Esophagus (tissue), 2 donors: Measurements from ENCODE around the gene PHF21A. TPM values are rescaled to one million over a fixed set of nuclear protein-coding genes. Genes with fewer than 3 reads are reported as not detected.
"Not testable (repeated sequence)": the region's sequence is repeated elsewhere in the genome, so short reads cannot be mapped to it uniquely, and the experiment has no call there.

Experiments used
- H3K27ac ChIP-seq, 2 donors: one replicate each; pipeline ENCODE4 v1.5.1; 2013; ENCODE audit warnings: low read depth in 2 of 2, mild to moderate bottlenecking in 2 of 2, inconsistent platforms in 1 of 2, low read length in 1 of 2, moderate library complexity in 1 of 2
- H3K27me3 ChIP-seq, 2 donors: one replicate each; pipeline ENCODE4 v1.6.1; 2013; ENCODE audit warnings: low read length in 2 of 2, control low read depth in 1 of 2, mild to moderate bottlenecking in 1 of 2; ENCODE audit not compliant: insufficient read depth in 2 of 2, control insufficient read depth in 1 of 2
- H3K36me3 ChIP-seq, 2 donors: one replicate each; pipeline ENCODE4 v1.6.1; 2013; ENCODE audit warnings: low read length in 1 of 2; ENCODE audit not compliant: control insufficient read depth in 2 of 2, insufficient read depth in 2 of 2
- H3K4me1 ChIP-seq, 2 donors: one replicate each; pipeline ENCODE4 v1.6.1; 2013; ENCODE audit warnings: low read length in 1 of 2; ENCODE audit not compliant: control insufficient read depth in 2 of 2, insufficient read depth in 2 of 2
- H3K4me3 ChIP-seq, 2 donors: one replicate each; pipeline ENCODE4 v1.5.1; 2013; ENCODE audit warnings: low read length in 2 of 2, mild to moderate bottlenecking in 2 of 2, low read depth in 1 of 2, moderate library complexity in 1 of 2
- H3K9me3 ChIP-seq, 2 donors: one replicate each; pipeline ENCODE4 v1.6.1; 2013; ENCODE audit warnings: mild to moderate bottlenecking in 2 of 2, low read depth in 1 of 2, low read length in 1 of 2, moderate library complexity in 1 of 2; ENCODE audit not compliant: control insufficient read depth in 2 of 2, insufficient read depth in 1 of 2
- WGBS, 2 donors: extraction: QIAGEN DNeasy Blood & Tissue Kit; methylation state at CpG; one replicate each; pipeline ENCODE4 v1.1.7; 2013; 5-methylcytosine and 5-hydroxymethylcytosine counted together
- polyA plus RNA-seq, 2 donors: library from polyadenylated mRNA; stranded (reverse); fragments of 200-250 nt; gene quantifications; one replicate each; pipeline ENCODE4 v1.2.3, GENCODE V29; 2013
- donor health status: healthy with polysubstance abuse.
- donor health status: Bipolar disorder and iron deficiency.

The PHF21A gene
- polyA plus RNA-seq, 2 donors, result 8.8 to 14.0 TPM

DNA sequence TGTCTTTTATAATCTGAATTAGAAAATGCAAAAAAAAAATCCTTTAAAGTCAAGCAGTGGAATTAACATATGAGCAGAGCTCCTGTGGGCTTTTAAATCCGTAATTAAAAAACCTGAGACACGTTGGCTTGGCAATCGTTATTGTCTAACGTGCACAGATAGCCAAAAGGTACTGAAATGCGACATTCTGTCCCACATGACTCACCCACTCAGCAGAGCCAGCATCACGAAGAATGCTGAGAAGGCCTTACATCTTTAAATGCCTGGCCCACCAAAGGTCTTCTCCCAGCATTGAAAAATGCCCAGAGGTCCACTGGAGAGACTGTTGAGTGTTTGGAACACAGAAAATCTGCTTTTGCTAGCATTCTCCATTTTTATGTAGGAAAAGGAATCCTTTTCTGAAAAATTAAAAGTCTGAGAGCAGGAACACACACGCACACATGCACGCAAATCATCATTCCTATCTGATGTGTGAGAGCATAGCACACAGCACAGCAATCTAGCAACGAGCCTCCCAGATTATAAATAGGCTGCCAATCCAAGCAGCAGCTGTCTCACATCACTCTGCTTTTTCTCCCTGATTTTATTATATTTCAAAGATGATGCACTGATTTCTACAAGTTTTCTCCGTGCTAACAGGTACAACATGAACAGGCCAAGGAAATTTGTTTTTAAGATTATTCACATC, 94.5 kb downstream of the PHF21A start:
- Histone ChIP-seq H3K4me1 (peaks cover 0 to 2% of the 10 kb centered on the region in 2 donors), H3K4me3 (no peak overlapping the region), H3K9me3 (no peaks in the 10 kb centered on the region), H3K36me3 (no peaks in the 10 kb centered on the region), H3K27ac (no peak overlapping the region), H3K27me3 (no peaks in the 10 kb centered on the region)
- WGBS, 2 donors, result 57 to 66% methylated on average over 10 of the region's 10 CpGs

DNA sequence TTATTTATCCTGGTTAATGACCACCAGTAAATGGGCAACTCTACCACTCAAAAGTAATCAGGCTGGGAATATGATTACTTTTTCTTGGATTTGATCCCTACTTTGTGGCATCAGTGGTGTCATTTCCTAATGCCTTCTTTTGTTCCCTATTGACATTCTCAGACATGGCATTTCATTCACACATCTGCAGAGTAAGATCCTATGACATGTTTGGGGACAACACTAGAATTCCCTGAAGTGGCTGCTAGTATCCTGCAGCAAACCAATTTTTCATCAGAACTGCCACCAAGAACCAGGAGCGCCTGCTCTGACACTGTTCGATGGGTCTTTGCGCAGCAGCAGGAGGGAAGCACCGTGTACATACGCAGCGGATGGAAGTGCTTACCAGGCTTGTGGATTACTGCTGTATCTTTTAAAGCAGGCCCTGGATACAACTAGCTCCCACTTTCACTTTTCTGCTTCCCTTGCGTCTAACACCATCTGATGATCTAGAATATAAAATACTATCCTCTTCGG, 101.1 kb downstream of the PHF21A start:
- H3K4me1 ChIP-seq, result no peaks in the 10 kb centered on the region
- H3K36me3 ChIP-seq, result no peaks in the 10 kb centered on the region
- H3K9me3 ChIP-seq, result no peaks in the 10 kb centered on the region
- H3K27me3 ChIP-seq, result no peaks in the 10 kb centered on the region
- H3K27ac ChIP-seq, result no peak overlapping the region
- H3K4me3 ChIP-seq, result no peak overlapping the region
- WGBS, 2 donors, result 97 to 98% methylated on average over 8 of the region's 8 CpGs

DNA sequence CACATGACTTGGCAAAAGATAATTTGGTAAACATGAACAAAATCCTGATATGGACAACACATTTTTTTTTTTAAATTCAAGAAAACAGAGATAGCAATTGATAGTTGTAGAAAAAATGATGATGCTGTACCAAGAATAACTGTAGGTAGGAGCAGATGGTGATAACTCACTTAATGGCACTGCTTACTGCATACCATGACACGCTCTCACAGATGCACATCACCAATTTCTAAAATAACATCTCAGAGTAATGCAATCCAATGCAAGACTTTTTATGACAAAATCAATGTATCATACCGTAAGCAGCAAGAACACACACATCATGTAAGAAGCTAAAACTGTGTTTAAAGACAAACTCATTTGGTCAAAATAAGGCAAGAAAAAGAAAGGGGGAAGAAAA, 102.6 kb downstream of the PHF21A start:
- H3K4me1 ChIP-seq, result no peaks in the 10 kb centered on the region
- no peaks in the 10 kb centered on the region for H3K9me3 ChIP-seq
- WGBS, 2 donors, result 95 to 99% methylated on average over 2 of the region's 2 CpGs
- H3K4me3 ChIP-seq, result no peak overlapping the region
- H3K27ac ChIP-seq, result no peak overlapping the region
- no peaks in the 10 kb centered on the region for H3K36me3 ChIP-seq
- no peaks in the 10 kb centered on the region for H3K27me3 ChIP-seq

DNA sequence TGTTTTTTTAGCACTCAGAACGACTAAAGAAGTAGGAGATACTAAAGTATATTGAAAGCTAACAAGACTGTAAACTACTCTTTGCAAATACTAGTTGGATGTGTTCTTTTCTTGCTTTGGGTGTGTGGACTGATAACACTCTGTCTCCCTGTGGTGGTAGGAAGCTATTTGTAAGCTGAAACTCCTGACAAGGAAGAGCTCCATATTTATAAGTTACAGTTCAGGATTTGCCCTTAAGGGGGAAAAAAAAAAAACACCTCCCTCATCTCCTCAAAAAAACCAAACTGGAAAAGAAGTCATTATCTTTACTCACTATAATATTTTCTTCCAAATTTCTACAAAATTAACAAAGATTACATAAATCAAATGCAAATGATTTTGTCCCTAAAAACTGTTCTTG, 103.9 kb downstream of the PHF21A start:
- Histone ChIP-seq H3K27me3 (no peaks in the 10 kb centered on the region), H3K4me1 (no peaks in the 10 kb centered on the region), H3K36me3 (no peaks in the 10 kb centered on the region), H3K27ac (no peak overlapping the region), H3K9me3 (no peaks in the 10 kb centered on the region), H3K4me3 (no peak overlapping the region)
- WGBS, 2 donors, result 71 to 90% methylated on average over 1 of the region's 1 CpG

DNA sequence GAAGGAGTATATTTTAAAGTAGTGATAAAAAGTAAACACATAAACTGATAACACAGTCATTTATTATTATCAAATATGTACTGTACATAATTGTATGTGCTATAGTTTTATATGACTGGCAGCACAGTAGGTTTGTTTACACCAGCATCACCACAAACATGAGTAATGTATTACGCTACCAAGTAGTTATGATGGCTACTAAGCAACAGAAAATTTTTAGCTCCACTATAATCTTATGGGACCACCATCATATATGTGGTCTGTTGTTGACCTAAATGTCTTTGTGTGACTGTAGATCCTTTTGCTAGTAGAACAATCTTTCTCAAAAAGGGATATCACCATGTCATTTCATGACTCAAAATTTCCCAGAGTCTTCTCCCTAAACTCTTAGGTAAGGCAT, 105.3 kb downstream of the PHF21A start:
- H3K27ac ChIP-seq, result no peak overlapping the region
- no peaks in the 10 kb centered on the region for H3K4me1 ChIP-seq
- 95 to 96% methylated on average over 1 of the region's 1 CpG for WGBS, 2 donors
- H3K9me3 ChIP-seq, result no peaks in the 10 kb centered on the region
- H3K4me3 ChIP-seq, result no peak overlapping the region
- no peaks in the 10 kb centered on the region for H3K36me3 ChIP-seq
- H3K27me3 ChIP-seq, result no peaks in the 10 kb centered on the region

DNA sequence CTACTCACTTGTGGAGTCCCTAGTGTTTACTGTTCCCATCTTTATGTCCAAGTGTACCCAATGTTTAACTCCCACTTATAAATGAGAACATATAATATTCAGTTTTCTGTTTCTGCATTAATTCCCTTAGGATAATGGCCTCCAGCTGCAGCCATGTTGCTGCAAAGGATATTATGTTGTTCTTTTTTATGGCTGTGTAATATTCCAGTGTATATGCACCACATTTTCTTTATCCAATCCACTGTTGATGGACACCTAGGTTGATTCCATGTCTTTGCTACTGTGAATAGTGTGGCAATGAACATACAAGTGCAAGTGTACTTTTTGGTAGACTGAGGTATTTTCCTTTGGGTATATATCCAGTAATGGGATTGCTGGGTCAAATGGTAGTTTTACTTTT, 107.1 kb downstream of the PHF21A start:
- not testable (repeated sequence) for H3K36me3 ChIP-seq

DNA sequence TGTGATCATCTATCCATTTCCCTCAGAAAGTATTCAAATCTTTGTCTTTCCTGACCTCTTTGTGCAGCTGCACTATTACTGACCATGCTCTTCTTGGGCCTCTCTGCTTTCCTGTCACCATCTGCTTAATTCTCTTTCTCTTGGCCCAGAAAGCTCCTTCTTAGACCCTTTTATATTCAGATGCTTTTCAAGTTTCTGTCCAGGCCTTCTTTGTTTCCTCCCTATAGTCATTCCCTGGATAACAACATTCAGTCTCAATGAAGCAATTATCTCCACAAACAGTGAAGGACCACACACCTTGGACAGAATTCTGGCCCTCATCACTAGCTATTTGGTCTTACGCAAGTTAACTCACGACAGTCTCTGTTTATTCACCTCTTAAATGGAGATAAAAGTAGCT, 109.1 kb downstream of the PHF21A start:
- Histone ChIP-seq H3K4me1 (no peaks in the 10 kb centered on the region), H3K4me3 (no peak overlapping the region), H3K27me3 (no peaks in the 10 kb centered on the region), H3K9me3 (no peaks in the 10 kb centered on the region), H3K36me3 (no peaks in the 10 kb centered on the region), H3K27ac (no peak overlapping the region)
- WGBS, 2 donors, result 81 to 84% methylated on average over 2 of the region's 2 CpGs

More for the DNA sequence above, 107.1 kb downstream of the PHF21A start:
- not testable (repeated sequence) for H3K9me3 ChIP-seq, H3K27me3 ChIP-seq, H3K27ac ChIP-seq, H3K4me3 ChIP-seq, H3K4me1 ChIP-seq

DNA sequence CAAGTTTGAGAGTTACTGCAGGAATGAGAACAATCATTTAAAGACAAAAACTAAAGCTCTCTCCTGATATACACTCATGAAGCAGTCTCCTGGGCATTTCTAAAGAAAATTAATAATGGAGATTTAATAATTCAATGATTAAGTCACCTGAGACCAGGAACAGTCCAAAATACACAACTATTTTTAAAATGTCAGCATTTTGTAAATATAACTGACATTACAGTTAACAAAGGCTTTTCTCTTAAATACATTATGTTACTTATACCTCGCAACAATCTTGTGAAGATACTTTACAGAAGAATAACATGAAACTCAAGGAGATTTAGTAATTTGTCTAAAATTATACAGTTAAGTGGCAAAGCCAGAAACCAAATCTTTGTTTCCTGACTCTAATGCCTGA, 111.2 kb downstream of the PHF21A start:
- H3K4me3 ChIP-seq, result no peak overlapping the region
- WGBS, 2 donors, result 79 to 87% methylated on average over 1 of the region's 1 CpG
- no peak overlapping the region for H3K27ac ChIP-seq

DNA sequence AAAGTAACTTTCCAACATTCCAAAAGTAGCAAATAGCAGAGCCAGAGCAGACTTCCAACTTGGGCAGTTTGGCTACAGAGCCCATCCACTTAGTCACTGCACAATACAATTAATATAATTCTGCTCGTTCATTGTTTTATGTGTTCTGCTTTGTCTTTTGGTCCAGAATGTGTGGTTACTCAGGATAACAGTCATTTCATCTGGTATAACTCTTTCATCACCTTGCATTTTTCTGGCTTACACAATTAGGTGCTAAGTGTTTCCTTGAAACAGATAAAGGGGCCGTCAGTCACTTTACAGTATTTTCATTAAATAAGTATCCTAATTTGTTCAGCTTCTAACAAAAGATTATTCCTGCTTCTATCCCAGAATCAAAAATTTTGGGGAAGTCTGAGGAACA, 111.6 kb downstream of the PHF21A start:
- H3K4me1 ChIP-seq, result no peaks in the 10 kb centered on the region
- no peaks in the 10 kb centered on the region for H3K9me3 ChIP-seq
- H3K27ac ChIP-seq, result no peak overlapping the region
- H3K27me3 ChIP-seq, result no peaks in the 10 kb centered on the region
- no peaks in the 10 kb centered on the region for H3K36me3 ChIP-seq
- WGBS, 2 donors, result 55 to 68% methylated on average over 2 of the region's 2 CpGs
- H3K4me3 ChIP-seq, result no peak overlapping the region

More for the DNA sequence above, 111.2 kb downstream of the PHF21A start:
- no peaks in the 10 kb centered on the region for H3K9me3 ChIP-seq
- no peaks in the 10 kb centered on the region for H3K27me3 ChIP-seq
- H3K4me1 ChIP-seq, result no peaks in the 10 kb centered on the region
- H3K36me3 ChIP-seq, result no peaks in the 10 kb centered on the region

DNA sequence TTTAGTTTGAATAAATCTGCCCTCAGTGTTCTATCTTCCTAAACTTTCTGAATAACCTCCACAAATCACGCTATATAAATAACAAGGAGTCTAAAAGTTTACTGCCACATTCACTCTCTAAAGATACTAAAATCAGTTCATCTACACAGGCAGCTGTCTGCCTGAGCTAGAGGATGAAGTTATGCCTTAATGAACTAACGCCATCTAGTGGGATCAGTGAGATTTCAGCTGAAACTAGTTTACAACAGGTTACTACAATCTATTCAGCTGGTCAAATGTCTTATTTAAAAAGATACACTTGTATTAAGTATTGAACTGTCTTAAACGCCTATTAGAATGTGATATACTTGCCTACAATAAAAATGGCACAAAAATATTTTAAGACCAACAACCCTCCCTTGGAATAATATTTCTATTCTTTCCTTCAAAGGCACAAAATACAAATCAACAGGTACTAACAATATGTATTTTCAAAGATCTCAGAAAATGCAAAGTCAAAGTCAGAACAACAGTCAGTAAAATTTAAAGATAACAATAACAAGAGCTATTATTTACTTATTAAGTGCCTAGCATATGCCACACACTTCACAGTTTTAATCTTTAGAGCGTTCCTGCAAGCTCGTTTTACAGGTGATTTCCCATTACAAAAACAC, 114.7 kb downstream of the PHF21A start:
- Histone ChIP-seq H3K27ac (no peak overlapping the region), H3K36me3 (no peaks in the 10 kb centered on the region), H3K4me1 (no peaks in the 10 kb centered on the region), H3K27me3 (no peaks in the 10 kb centered on the region), H3K9me3 (no peaks in the 10 kb centered on the region), H3K4me3 (no peak overlapping the region)
- WGBS, 2 donors, result 38 to 41% methylated on average over 5 of the region's 5 CpGs
